HG02798 (cell line): ENCODE measurements around the gene ACTR1B.
"Not testable (repeated sequence)": the region's sequence is repeated elsewhere in the genome, so short reads cannot be mapped to it uniquely, and the experiment has no call there.

Source experiments
- ATAC-seq: cut with Tn5 transposase; IDR thresholded peaks from one replicate; pipeline ENCODE4 v1.9.1; 2021; ENCODE audit warnings: mild to moderate bottlenecking; ENCODE audit not compliant: unreplicated experiment, poor library complexity

ACTR1B gene

GRCh38 chr2:97691166-97691565 lies 27.3 kb upstream of the ACTR1B start:
- no peak for ATAC-seq

- ATAC-seq: peak; percentile 79
Measured at GRCh38 chr2:97688062-97688827, 24.4 kb upstream of the ACTR1B start.

DNA sequence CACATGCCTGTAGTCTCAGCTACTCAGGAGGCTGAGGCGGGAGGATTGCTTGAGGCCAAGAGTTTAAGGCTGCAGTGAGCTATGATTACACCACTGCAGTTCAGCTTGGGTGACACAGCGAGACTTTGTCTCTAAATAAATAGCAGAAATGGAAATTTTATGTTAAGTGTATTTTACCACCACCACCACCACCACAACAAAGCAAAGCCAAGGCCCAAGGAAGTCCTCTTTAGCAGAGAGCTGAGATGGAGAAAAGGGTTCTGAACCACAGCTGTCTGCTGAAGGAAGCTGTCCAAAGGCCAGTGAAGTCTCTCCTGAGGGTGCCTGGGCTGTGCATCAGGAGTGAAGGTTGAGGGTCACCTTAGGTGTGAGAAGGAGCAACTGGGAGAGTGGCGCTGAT lies 23.4 kb upstream of the ACTR1B start:
- ATAC-seq: not testable (repeated sequence)

DNA sequence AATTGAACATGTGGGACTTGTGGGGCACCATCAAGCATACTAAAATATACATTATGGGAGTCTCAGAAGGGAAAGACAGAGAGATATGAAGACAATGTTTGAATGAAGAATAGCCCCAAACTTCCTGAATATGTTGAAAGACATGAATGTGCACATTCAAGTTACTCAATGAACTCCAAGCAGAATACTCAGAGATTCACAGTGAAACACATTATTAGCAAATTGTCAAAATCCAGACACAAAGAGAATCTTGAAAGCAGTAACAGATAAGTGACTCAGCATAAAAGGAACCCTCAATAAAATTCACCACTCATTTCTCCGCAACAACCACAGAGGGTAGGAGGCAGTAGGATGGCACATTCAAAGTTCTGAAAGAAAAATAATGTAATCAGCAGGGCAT lies 14.5 kb upstream of the ACTR1B start:
- ATAC-seq: no peak

DNA sequence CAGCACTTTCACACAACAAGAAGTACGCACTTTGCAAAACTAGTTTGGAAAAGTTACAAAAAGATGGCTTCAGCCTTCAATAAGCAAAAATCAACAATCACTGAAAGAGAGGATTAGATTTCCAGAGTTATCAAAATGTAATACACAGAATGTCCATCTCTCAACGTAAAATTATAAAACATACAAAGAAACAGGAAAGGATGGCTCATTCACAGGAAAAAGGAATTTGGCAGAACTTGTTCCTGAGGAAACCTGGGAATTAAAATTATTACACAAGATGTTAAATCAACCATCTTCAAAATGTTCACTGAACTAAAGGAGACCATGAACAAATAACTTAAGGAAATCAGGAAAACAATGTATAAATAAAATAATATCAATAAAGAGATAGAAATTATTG lies 13.6 kb upstream of the ACTR1B start:
- no peak for ATAC-seq

GRCh38 chr2:97676620-97677019 lies 12.8 kb upstream of the ACTR1B start:
- no peak for ATAC-seq

GRCh38 chr2:97675430-97676113 lies 11.7 kb upstream of the ACTR1B start:
- no peak for ATAC-seq

GRCh38 chr2:97673915-97674283 lies 10.1 kb upstream of the ACTR1B start:
- no peak for ATAC-seq

GRCh38 chr2:97673182-97673914 lies 9.5 kb upstream of the ACTR1B start:
- ATAC-seq: no peak

GRCh38 chr2:97672606-97673140 lies 8.8 kb upstream of the ACTR1B start:
- not testable (repeated sequence) for ATAC-seq

GRCh38 chr2:97671526-97671925 lies 7.7 kb upstream of the ACTR1B start:
- no peak for ATAC-seq

- no peak for ATAC-seq
Measured at GRCh38 chr2:97670471-97670870, 6.6 kb upstream of the ACTR1B start.

DNA sequence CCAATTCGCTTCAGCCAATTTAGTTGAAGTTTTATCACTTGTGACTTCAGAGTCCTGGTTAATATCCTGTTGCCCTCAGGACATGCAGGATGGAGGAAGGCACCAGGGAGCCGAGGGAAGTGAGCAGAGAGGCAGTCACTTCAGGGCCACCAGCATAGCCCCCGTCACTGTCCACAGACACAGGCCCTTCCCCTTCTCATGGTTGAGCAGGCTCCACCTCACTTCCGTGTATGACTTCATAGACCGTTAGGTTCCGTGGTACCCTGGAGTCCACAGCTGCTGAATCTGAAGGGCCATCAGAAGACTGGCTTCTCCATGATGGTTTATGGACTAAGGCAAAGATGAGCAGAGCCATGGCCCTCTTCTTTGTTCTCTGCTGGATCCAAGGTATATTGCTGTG lies 5.6 kb upstream of the ACTR1B start, which contains the start of gene C2orf92:
C2orf92 (plus strand) TSS at position 266 of the 400 bp plus-strand sequence; CDS start at position 342, 76 bp downstream.
- no peak for ATAC-seq

DNA sequence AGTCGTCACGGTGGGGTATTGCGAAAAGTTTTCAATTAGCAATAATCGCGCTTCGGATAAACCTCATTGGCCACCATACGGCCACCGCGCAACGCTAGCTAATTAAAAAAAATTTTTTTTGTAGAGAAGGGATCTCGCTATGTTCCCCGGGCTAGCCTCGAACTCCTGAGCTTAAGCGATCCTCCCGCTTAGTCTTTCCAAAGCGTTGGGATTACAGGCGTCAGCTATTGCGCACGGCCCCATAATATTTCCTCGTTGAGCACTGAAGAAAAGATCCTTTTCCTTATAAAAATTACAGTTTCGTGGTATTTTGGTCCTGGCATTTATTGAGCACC lies 759 bp upstream of the ACTR1B start:
- no peak for ATAC-seq

DNA sequence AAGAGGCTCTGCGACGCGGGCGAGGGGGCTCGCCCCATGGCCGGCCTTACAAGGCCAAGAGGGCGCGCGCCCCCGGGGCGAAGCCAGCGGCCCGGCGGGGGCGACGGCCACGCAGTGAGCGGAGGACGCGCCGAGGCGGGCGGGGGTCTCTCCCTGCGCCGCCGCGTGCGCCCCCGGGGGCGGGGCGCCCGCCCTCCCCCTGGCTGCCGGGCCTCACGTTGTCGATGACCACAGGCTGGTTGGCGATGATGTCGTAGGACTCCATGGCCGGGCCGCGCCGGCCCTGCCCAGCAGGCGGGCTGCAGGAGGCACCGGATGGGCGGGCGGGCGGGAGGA lies 250 bp downstream of the ACTR1B start:
- ATAC-seq: no peak

DNA sequence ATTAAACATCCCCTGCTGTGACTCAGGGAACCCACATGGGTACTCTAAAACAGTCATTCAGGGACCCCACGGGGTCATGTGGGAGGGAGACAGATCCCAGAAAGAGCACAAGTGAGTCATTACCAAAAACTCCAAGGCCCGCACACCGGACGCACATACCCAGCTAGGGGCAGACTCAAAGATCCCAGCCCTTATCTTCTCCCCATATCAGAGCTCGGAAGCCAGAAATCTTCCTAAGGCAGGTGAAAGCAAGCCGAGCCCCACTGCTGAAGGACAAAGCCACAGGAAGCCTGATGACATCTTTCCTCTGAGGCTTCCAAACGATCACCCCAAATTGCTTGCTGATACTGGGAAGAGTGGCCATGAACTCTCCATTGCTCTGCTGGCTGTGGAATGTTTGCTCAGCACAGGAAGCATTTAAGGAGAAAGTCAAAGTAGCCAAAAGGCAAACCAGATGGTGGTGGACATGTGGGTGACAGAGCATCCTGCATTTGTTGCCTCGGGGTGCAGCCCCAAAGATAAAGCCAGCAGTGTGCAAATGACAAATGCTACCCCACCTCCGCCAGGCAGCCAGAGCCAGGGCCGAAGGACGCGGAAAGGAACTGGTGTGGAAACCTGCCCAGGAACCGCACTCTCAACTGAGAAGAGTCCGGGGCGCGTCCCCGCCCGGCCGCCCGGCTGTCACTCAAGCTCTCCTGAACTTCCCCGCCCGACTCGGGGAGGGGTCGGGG lies 784 bp downstream of the ACTR1B start:
- peak; percentile 49 for ATAC-seq

- no peak for ATAC-seq
Measured at GRCh38 chr2:97662386-97662894, 1.4 kb downstream of the ACTR1B start.

DNA sequence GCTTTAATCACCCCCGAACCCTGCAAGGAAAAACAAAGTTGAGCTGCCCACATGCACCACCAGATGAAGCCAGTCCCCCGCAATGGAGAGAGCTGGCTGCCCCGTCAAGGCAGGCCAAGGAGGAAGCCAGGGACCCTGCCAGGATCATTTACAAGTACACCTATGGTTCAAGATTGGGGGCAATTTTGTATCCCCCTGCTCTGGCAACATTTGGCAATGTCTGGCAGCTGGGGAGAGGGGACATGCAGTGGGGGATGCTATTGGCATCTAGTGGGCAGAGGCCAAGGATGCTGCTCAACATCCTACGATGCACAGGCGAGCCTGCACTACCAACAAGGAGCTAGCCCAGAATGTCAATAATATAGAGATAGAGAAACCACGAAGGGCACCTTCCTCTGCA lies 1.9 kb downstream of the ACTR1B start:
- no peak for ATAC-seq

DNA sequence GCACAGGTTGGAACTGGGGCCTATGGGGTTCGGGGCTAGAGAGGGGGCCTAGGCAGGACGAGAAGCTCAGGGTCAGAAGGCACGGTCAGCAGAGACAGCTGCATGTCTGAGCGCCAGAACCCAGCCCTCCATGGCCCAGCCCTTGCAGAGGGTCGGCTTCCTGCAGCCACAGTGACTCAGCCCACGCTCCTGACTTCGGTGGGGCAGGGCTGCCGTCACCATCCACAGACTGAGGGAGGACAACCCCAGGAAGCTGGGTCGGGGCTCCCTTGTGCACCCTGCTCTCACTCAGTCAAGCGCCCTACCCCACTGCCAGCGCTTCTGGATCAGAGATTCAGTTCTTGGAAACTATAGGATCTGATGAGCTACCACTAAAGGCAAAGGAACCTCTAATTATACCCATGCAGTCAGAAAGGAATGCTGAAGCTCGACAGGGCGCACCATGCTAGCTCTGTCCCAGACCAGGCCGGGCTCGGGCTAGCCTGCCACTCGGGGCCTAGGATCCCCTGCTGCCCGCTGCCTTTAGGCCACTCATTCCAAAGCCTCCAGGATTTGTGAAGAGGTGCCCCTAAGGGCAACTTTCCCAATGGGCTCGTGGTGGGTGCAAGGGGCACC lies 3.0 kb downstream of the ACTR1B start:
- no peak for ATAC-seq
